K562 (cell line): ENCODE data around the gene LAMTOR4. TPM values are rescaled to one million over a fixed set of nuclear protein-coding genes. Genes with fewer than 3 reads are reported as not detected.

Source experiments
- BRF2 ChIP-seq: IDR thresholded peaks from 3 replicates; pipeline ENCODE4 v1.6.1; 2011; ENCODE audit warnings: borderline replicate concordance, mild to moderate bottlenecking; ENCODE audit not compliant: insufficient read length, insufficient read depth
- CBX5 ChIP-seq: IDR thresholded peaks from 2 replicates; pipeline ENCODE4 v1.6.1; 2014; ENCODE audit warnings: low read depth, borderline replicate concordance
- CLOCK ChIP-seq: fragments of 250-450 bp; sonication (Bioruptor Pico); IDR thresholded peaks from 2 replicates; pipeline ENCODE4 v1.4.0; 2020; ENCODE audit warnings: mild to moderate bottlenecking, moderate library complexity, borderline replicate concordance
- CREB1 ChIP-seq, 2 experiments: sonication (generic) in 1 of 2; formaldehyde crosslinking in 1 of 2; IDR thresholded peaks; 2 replicates each; pipeline versions ENCODE4 v1.6.1 to v1.8.0; 2012 to 2022; ENCODE audit warnings: inconsistent platforms in 1 of 2, mild to moderate bottlenecking in 1 of 2, missing genetic modification reagents in 1 of 2, moderate library complexity in 1 of 2
- DNMT1 ChIP-seq: fragments of 450-650 bp; IDR thresholded peaks from 2 replicates; pipeline ENCODE4 v1.6.1; 2016; ENCODE audit warnings: antibody characterized with exemption, mild to moderate bottlenecking
- E2F6 ChIP-seq, 2 experiments: IDR thresholded peaks; 2 replicates each; pipeline ENCODE4 v1.6.1; 2011; ENCODE audit warnings: borderline replicate concordance in 1 of 2, control low read depth in 1 of 2, low read depth in 1 of 2, low read length in 1 of 2, mild to moderate bottlenecking in 1 of 2, mixed read lengths in 1 of 2, moderate library complexity in 1 of 2; ENCODE audit not compliant: insufficient read depth in 1 of 2, insufficient read length in 1 of 2, poor library complexity in 1 of 2, severe bottlenecking in 1 of 2; ENCODE audit errors: extremely low read depth in 1 of 2
- FOXK1 ChIP-seq: sonication (generic); formaldehyde crosslinking; IDR thresholded peaks from 2 replicates; pipeline ENCODE4 v1.8.0; 2022; ENCODE audit warnings: missing genetic modification reagents, mild to moderate bottlenecking, borderline replicate concordance
- GATAD2B ChIP-seq: fragments of 450-650 bp; IDR thresholded peaks from 2 replicates; pipeline ENCODE4 v1.6.1; 2017; ENCODE audit warnings: mild to moderate bottlenecking, borderline replicate concordance
- HNRNPK ChIP-seq: fragments of 200-400 bp; formaldehyde crosslinking; IDR thresholded peaks from one replicate; pipeline ENCODE4 v1.6.1; 2018; ENCODE audit warnings: mild to moderate bottlenecking, low read depth, low read length; ENCODE audit not compliant: poor library complexity, severe bottlenecking
- KHSRP ChIP-seq: fragments of 450-650 bp; IDR thresholded peaks from 2 replicates; pipeline ENCODE4 v1.6.1; 2017
- PATZ1 ChIP-seq: fragments of 250-450 bp; sonication (Bioruptor Pico); IDR thresholded peaks from 2 replicates; pipeline ENCODE4 v1.5.0; 2020; ENCODE audit warnings: mild to moderate bottlenecking, borderline replicate concordance
- POLR2H ChIP-seq: IDR thresholded peaks from 2 replicates; pipeline ENCODE4 v1.6.1; 2016; ENCODE audit warnings: missing genetic modification characterization, low read depth, mild to moderate bottlenecking, control low read depth, missing compliant biosample characterization, moderate library complexity
- SMC3 ChIP-seq: conservative IDR thresholded peaks from 2 replicates; pipeline ENCODE4 v1.6.1; 2011; ENCODE audit warnings: low read depth, low read length, improper control_type of control experiment; ENCODE audit not compliant: insufficient read depth
- SREBF1 ChIP-seq: fragments of 150-350 bp; IDR thresholded peaks from 2 replicates; pipeline ENCODE4 v1.6.1; 2014; ENCODE audit warnings: antibody characterized with exemption, low read depth, low read length, borderline replicate concordance
- TEAD1 ChIP-seq, 2 experiments: fragments of 450-650 bp in 1 of 2; sonication (generic) in 1 of 2; formaldehyde crosslinking; IDR thresholded peaks; 2 replicates each; pipeline versions ENCODE4 v1.4.0 to v1.8.0; 2020 to 2022; ENCODE audit warnings: mild to moderate bottlenecking in 2 of 2, missing genetic modification reagents in 1 of 2
- VEZF1 ChIP-seq: fragments of 200-800 bp; sonication (Bioruptor generic); IDR thresholded peaks from 2 replicates; pipeline ENCODE4 v1.6.1; 2017; ENCODE audit warnings: missing genetic modification characterization, missing compliant biosample characterization
- ZNF668 ChIP-seq: fragments of 250-450 bp; sonication (Bioruptor Pico); IDR thresholded peaks from 2 replicates; pipeline ENCODE4 v1.8.0; 2022; ENCODE audit warnings: mild to moderate bottlenecking, inconsistent platforms
- ZNF75A ChIP-seq: fragments of 450-650 bp; formaldehyde crosslinking; IDR thresholded peaks from 2 replicates; pipeline ENCODE4 v1.4.0; 2020; ENCODE audit warnings: mild to moderate bottlenecking
- polyA plus RNA-seq, 8 experiments: library from polyadenylated mRNA; depleted of rRNA in 4 of 8; stranded (reverse) in 5 of 8; unstranded in 3 of 8; fragments of >200 nt; fragmentation: Nextera tagmentation in 2 of 8; fragmentation: Illumina TruSeq in 1 of 8; extraction: Ambion mirVana in 2 of 8; extraction: Trizol in 1 of 8; gene quantifications; 2 replicates each; pipeline versions ENCODE4 v1.2.1 to v1.2.3, GENCODE V29; 2011 to 2014; ENCODE audit warnings: inconsistent platforms in 1 of 8, missing spikeins in 1 of 8
- total RNA-seq, 7 experiments: library from RNA; depleted of rRNA in 6 of 7; stranded (reverse); fragments of >200 nt in 6 of 7; fragmentation: Illumina TruSeq in 2 of 7; extraction: Trizol in 2 of 7; gene quantifications; 2 replicates each; pipeline versions ENCODE4 v1.2.1 to v1.2.3, GENCODE V29; 2011 to 2021; ENCODE audit warnings: low replicate concordance in 1 of 7

LAMTOR4 gene
- total and polyA plus RNA-seq, 9 of the 15 experiments (the other 6 are each of a cell fraction or from before 2014, with no cell fraction given): 79.6 to 314 (median 195) TPM

GRCh38 chr7:100119970-100120732 is 28.6 kb upstream of the LAMTOR4 start (continued):
- TF ChIP-seq BRF2 (no peak), POLR2H (no peak), KHSRP (no peak), PATZ1 (CRISPR knock-in tag) (no peak), ZNF75A (CRISPR knock-in tag) (no peak), CREB1 (IDR thresholded peaks at IDR 0.05) (no peak), CREB1 (CRISPR knock-in tag; IDR thresholded peaks at IDR 0.05) (no peak), VEZF1 (no peak), SREBF1 (no peak), CLOCK (CRISPR knock-in tag) (no peak), SMC3 (no peak), CBX5 (no peak), TEAD1 (CRISPR knock-in tag; IDR thresholded peaks at IDR 0.05) (no peak), GATAD2B (no peak), HNRNPK (no peak), DNMT1 (no peak), E2F6 (IDR thresholded peaks at IDR 0.05; ENCODE audit: borderline replicate concordance in 1 of 2, extremely low read depth in 1 of 2, insufficient read depth in 1 of 2, insufficient read length in 1 of 2, low read depth in 1 of 2, low read length in 1 of 2, poor library complexity in 1 of 2, severe bottlenecking in 1 of 2) (peak in 1 of 2 experiments; percentile 17), ZNF668 (CRISPR knock-in tag) (no peak), FOXK1 (CRISPR knock-in tag) (no peak)
